Measurements from ENCODE around the gene FCF1. TPM values are rescaled to one million over a fixed set of nuclear protein-coding genes. Genes with fewer than 3 reads are reported as not detected.

FCF1 gene
- total RNA-seq, 1 experiment from 2014 or later: 61.6 TPM

GRCh38 chr14:74763803-74764531 lies 51.0 kb downstream of the FCF1 start:
- Mint-ChIP-seq H3K4me3 (peak overlapping the region; percentile 98), H3K36me3 (peaks cover 7% of the 10 kb centered on the region), H3K27me3 (ENCODE audit: low read depth) (peaks cover 4% of the 10 kb centered on the region), H3K27ac (peak overlapping the region; percentile 71), H3K4me1 (peaks cover 36% of the 10 kb centered on the region), H3K9me3 (no peaks in the 10 kb centered on the region)
- CTCF ChIA-PET: interaction anchor here (0.6 to 1.9 kb wide), 14 partner anchors 10 to 256 kb away, joined by 3 to 8 read pairs (median 4); partner anchors contain the start of gene LTBP2
- TF ChIP-seq ZNF396 (CRISPR knock-in tag; IDR thresholded peaks at IDR 0.05; ENCODE audit: borderline replicate concordance): no peak
- no peak for TF ChIP-seq TCF7 (CRISPR knock-in tag; IDR thresholded peaks at IDR 0.05; ENCODE audit: low read depth)
- no peak for TF ChIP-seq ATF1 (CRISPR knock-in tag; IDR thresholded peaks at IDR 0.05)
- DNase-seq (ENCODE audit: low spot score) (no peak), ATAC-seq (peak; percentile 5; the same call in 1 of the 2 replicates)
- POLR2A ChIA-PET: interaction anchor here (0.6 to 1.3 kb wide), 3 partner anchors 30 to 142 kb away, joined by 3 to 4 read pairs (median 3); no protein-coding TSS in a partner anchor

- peaks cover 3% of the 10 kb centered on the region for H3K27me3 Mint-ChIP-seq (ENCODE audit: low read depth)
- CTCF ChIA-PET: no interaction called here
- no peaks in the 10 kb centered on the region for H3K9me3 Mint-ChIP-seq
- ATAC-seq: no peak
- peaks cover 36% of the 10 kb centered on the region for H3K4me1 Mint-ChIP-seq
- POLR2A ChIA-PET: no interaction called here
- H3K27ac Mint-ChIP-seq: peak overlapping the region; percentile 39; the same call in 1 of the 2 replicates
- H3K36me3 Mint-ChIP-seq: peaks cover 7% of the 10 kb centered on the region
- H3K4me3 Mint-ChIP-seq: peak overlapping the region; percentile 98
- DNase-seq (ENCODE audit: low spot score): no peak
- TF ChIP-seq STAT6 (CRISPR knock-in tag; conservative IDR thresholded peaks at IDR 0.05; ENCODE audit: low read depth): no peak
- TF ChIP-seq MLX (CRISPR knock-in tag; IDR thresholded peaks at IDR 0.05): no peak
- TF ChIP-seq ATF2 (CRISPR knock-in tag; IDR thresholded peaks at IDR 0.05; ENCODE audit: borderline replicate concordance, low read depth): no peak
- TF ChIP-seq KAT7 (CRISPR knock-in tag; IDR thresholded peaks at IDR 0.05; ENCODE audit: borderline replicate concordance): no peak
- no peak for TF ChIP-seq ZNF512 (CRISPR knock-in tag; IDR thresholded peaks at IDR 0.05; ENCODE audit: borderline replicate concordance)
- TF ChIP-seq ZNF317 (CRISPR knock-in tag; IDR thresholded peaks at IDR 0.05; ENCODE audit: borderline replicate concordance, low read depth): no peak
- no peak for TF ChIP-seq CBFB (CRISPR knock-in tag; IDR thresholded peaks at IDR 0.05; ENCODE audit: low read depth)
- no peak for TF ChIP-seq SMAD3 (CRISPR knock-in tag; IDR thresholded peaks at IDR 0.05; ENCODE audit: borderline replicate concordance)
- no peak for TF ChIP-seq TEAD4 (CRISPR knock-in tag; IDR thresholded peaks at IDR 0.05)
- TF ChIP-seq ZNF219 (CRISPR knock-in tag; IDR thresholded peaks at IDR 0.05; ENCODE audit: borderline replicate concordance): no peak
- TF ChIP-seq ARID4B (CRISPR knock-in tag; IDR thresholded peaks at IDR 0.05; ENCODE audit: borderline replicate concordance): no peak
- TF ChIP-seq HMGXB4 (CRISPR knock-in tag; IDR thresholded peaks at IDR 0.05): no peak
- no peak for TF ChIP-seq ATF6 (CRISPR knock-in tag; IDR thresholded peaks at IDR 0.05)
- no peak for TF ChIP-seq RORB (CRISPR knock-in tag; IDR thresholded peaks at IDR 0.05)
- TF ChIP-seq ZNF423 (CRISPR knock-in tag; IDR thresholded peaks at IDR 0.05): no peak
These were observed 52.8 kb downstream of the FCF1 start for GRCh38 chr14:74765721-74766120.
